Esophagus (tissue), 2 donors: ENCODE results near the gene MROH7. TPM values are rescaled to one million over a fixed set of nuclear protein-coding genes. Genes with fewer than 3 reads are reported as not detected.

Experiments used
- H3K27ac ChIP-seq, 2 donors: one replicate each; pipeline ENCODE4 v1.5.1; 2013; ENCODE audit warnings: low read depth in 2 of 2, mild to moderate bottlenecking in 2 of 2, inconsistent platforms in 1 of 2, low read length in 1 of 2, moderate library complexity in 1 of 2
- H3K27me3 ChIP-seq, 2 donors: one replicate each; pipeline ENCODE4 v1.6.1; 2013; ENCODE audit warnings: low read length in 2 of 2, control low read depth in 1 of 2, mild to moderate bottlenecking in 1 of 2; ENCODE audit not compliant: insufficient read depth in 2 of 2, control insufficient read depth in 1 of 2
- H3K36me3 ChIP-seq, 2 donors: one replicate each; pipeline ENCODE4 v1.6.1; 2013; ENCODE audit warnings: low read length in 1 of 2; ENCODE audit not compliant: control insufficient read depth in 2 of 2, insufficient read depth in 2 of 2
- H3K4me1 ChIP-seq, 2 donors: one replicate each; pipeline ENCODE4 v1.6.1; 2013; ENCODE audit warnings: low read length in 1 of 2; ENCODE audit not compliant: control insufficient read depth in 2 of 2, insufficient read depth in 2 of 2
- H3K4me3 ChIP-seq, 2 donors: one replicate each; pipeline ENCODE4 v1.5.1; 2013; ENCODE audit warnings: low read length in 2 of 2, mild to moderate bottlenecking in 2 of 2, low read depth in 1 of 2, moderate library complexity in 1 of 2
- H3K9me3 ChIP-seq, 2 donors: one replicate each; pipeline ENCODE4 v1.6.1; 2013; ENCODE audit warnings: mild to moderate bottlenecking in 2 of 2, low read depth in 1 of 2, low read length in 1 of 2, moderate library complexity in 1 of 2; ENCODE audit not compliant: control insufficient read depth in 2 of 2, insufficient read depth in 1 of 2
- WGBS, 2 donors: extraction: QIAGEN DNeasy Blood & Tissue Kit; methylation state at CpG; one replicate each; pipeline ENCODE4 v1.1.7; 2013; 5-methylcytosine and 5-hydroxymethylcytosine counted together
- polyA plus RNA-seq, 2 donors: library from polyadenylated mRNA; stranded (reverse); fragments of 200-250 nt; gene quantifications; one replicate each; pipeline ENCODE4 v1.2.3, GENCODE V29; 2013
- donor health status: healthy with polysubstance abuse.
- donor health status: Bipolar disorder and iron deficiency.

Gene MROH7
- polyA plus RNA-seq, 2 donors = 0.80 to 2.3 TPM

DNA sequence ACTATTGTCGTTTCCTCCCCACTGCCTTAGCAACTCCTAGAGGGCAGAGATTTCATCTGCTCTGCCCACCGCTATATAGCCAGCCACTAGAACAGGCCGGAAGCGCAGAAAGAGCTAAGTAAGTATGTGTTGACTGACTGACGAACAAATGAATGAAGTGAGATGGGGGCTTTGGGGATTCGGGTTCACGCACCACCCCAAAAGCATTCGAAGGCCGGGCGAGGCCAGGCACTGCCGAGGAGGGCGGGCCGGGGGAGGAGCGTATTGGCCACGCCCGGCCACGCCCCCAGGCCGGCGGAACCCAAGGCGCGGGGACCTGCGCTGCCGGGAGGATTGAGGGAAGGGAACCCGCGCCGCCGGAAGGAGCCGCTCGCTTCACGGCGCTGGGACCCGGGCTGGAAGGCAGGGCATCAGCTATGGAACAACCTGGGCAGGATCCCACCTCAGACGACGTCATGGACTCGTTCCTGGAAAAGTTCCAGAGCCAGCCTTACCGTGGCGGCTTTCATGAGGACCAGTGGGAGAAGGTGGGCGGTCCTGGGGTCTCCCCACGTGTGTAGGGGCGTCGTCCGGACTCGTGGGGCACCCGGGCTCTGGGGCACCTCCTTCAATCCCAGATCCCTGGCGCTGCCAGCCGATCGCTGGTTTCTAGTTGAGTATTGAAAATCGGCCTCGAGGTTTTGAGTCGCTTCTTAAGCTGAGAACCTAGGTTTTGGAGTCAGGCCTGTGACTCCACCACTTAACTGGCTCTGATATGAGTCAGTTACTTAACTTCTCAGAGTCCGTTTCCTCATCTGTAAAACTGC, 74.1 kb downstream of the MROH7 start, which contains the start of gene TTC4:
TSS of gene TTC4 (plus strand) at position 369 of the 806 bp plus-strand sequence. CDS start at position 417, 48 bp downstream.
- H3K27ac ChIP-seq = peak within 1 kb of the TSS; percentile 76 to 88
- H3K9me3 ChIP-seq = no peaks in the 10 kb centered on the region
- no peaks in the 10 kb centered on the region for H3K27me3 ChIP-seq
- peaks cover 0 to 4% of the 10 kb centered on the region in 2 donors for H3K4me1 ChIP-seq
- H3K4me3 ChIP-seq = peak within 1 kb of the TSS; percentile 82 to 86
- WGBS, 2 donors = 1% methylated on average over 51 of the region's 51 CpGs
- H3K36me3 ChIP-seq = peaks cover 0 to 3% of the 10 kb centered on the region in 2 donors

DNA sequence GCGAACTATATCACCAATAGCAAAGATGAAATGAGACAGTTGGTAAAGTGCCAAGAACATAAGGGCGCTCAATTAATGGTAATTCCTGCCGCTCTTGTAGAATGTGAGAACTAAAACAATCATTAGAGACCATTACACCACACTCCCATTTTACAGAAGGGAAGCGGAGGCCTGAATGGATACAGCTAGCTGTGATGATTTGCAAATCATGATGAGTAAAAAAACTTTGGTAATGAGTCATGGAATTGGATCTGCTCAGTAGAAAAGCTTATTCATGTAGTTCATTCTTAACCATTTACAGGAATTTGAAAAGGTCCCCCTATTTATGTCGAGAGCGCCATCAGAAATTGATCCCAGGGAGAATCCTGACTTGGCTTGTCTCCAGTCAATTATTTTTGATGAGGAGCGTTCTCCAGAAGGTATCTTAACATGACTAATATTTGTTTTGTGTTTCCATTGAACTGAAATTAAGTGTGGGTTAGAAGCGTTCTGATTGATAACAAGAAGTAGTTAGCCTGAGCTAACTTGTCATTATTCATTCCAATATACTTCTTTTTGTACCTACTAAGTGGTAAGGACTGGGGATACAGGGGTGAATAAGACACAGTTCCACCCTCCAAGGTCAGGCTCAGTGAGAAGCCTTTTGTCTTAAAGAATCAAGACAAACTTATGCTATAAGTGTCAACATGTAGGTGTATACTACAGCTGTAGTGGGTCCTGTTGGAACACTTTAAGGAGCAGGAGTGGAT, 74.9 kb downstream of the MROH7 start:
- peak overlapping the region; percentile 82 to 86 for H3K4me3 ChIP-seq
- peaks cover 0 to 4% of the 10 kb centered on the region in 2 donors for H3K4me1 ChIP-seq
- no peaks in the 10 kb centered on the region for H3K9me3 ChIP-seq
- no peaks in the 10 kb centered on the region for H3K27me3 ChIP-seq
- peaks cover 0 to 3% of the 10 kb centered on the region in 2 donors for H3K36me3 ChIP-seq
- H3K27ac ChIP-seq = peak overlapping the region in 1 of 2 donors; percentile 88
- WGBS, 2 donors = 26 to 27% methylated on average over 8 of the region's 8 CpGs

DNA sequence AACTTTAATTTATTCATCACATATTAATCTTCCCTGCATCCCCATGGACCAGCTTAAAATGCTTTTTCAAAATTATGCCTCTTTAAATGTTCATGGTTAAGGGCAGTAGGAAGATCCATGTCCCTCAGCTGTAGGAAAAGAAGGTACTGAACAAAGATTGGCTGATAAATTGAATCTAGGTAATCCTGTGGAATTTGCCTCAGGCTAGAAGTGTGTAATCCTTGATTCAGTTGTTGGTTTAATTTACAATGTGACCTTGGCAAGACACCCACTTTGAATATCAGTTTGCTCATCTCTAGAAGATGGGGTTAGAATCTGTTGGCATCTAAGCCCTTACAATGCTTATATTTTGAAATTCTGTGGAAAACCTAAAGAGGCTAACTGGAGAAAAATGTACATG, 80.1 kb downstream of the MROH7 start:
- H3K9me3 ChIP-seq = no peaks in the 10 kb centered on the region
- H3K4me1 ChIP-seq = no peaks in the 10 kb centered on the region
- no peak overlapping the region for H3K4me3 ChIP-seq
- no peaks in the 10 kb centered on the region for H3K27me3 ChIP-seq
- H3K27ac ChIP-seq = no peak overlapping the region
- H3K36me3 ChIP-seq = peaks cover 7 to 10% of the 10 kb centered on the region in 2 donors

DNA sequence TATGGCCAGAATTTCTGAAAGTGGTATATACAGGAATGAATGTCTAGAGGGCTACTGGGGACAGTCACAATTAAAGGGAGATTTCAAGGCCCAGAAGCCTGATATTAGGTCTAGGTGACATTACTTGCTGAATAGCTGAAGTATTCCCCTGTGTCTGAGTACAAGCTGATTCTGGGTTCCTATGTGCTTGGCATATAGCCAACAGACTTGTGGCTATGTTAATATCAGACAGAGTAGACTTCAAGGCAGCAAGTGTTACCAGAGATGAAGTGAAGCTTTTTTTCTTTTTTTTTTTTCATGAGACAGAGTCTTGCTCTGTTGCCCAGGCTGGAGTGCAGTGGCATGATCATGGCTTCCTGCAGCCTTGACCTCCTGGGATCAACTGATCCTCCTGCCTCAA, 82.4 kb downstream of the MROH7 start:
- H3K9me3 ChIP-seq = no peaks in the 10 kb centered on the region
- H3K4me1 ChIP-seq = no peaks in the 10 kb centered on the region
- H3K36me3 ChIP-seq = peaks cover 6 to 10% of the 10 kb centered on the region in 2 donors

DNA sequence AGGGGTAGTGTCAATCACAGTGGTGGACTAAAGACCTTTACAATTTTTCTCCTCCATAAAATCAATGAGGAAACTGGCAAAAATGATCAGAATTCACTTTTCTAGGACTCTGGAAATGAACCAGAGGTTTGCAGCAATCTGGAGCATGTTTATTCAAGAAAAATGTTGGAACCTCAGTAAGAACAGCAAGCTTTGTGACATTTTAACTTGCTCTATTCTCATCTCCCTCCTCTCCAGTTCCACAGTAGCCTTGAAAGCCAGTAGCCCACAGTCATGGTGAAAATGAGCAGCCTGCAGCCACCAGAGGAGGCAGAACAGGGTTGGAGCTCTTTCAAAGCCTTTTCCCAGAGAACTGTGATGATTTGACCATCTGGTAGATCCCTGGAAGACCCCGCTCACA, 83.2 kb downstream of the MROH7 start:
- no peak overlapping the region for H3K4me3 ChIP-seq
- no peaks in the 10 kb centered on the region for H3K9me3 ChIP-seq
- 92 to 98% methylated on average over 1 of the region's 1 CpG for WGBS, 2 donors
- no peak overlapping the region for H3K27ac ChIP-seq
- H3K27me3 ChIP-seq = no peaks in the 10 kb centered on the region
- no peaks in the 10 kb centered on the region for H3K4me1 ChIP-seq
- peaks cover 4 to 10% of the 10 kb centered on the region in 2 donors for H3K36me3 ChIP-seq

More for the DNA sequence above, 82.4 kb downstream of the MROH7 start:
- Histone ChIP-seq H3K27ac (no peak overlapping the region), H3K27me3 (no peaks in the 10 kb centered on the region), H3K4me3 (no peak overlapping the region)

DNA sequence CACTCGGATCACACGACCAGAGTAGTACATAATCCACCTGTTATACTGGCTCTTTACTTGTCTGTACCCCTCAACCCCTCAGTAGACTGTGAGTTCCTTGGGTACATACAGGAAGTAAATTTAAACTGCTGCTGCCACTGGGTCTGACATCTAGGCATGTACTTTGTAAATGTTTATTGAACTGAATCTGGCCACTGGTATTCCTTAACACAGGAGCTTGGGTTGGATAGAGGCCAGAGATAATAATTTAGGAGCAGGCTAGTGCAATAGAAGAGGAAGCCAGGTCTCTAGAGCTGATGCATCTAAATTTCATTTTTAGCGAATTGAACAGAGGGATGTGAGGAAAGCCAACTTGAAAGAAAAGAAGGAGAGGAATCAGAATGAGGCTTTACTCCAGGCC, 86.4 kb downstream of the MROH7 start:
- H3K27ac ChIP-seq = no peak overlapping the region
- 83 to 89% methylated on average over 3 of the region's 3 CpGs for WGBS, 2 donors
- H3K4me3 ChIP-seq = no peak overlapping the region
- H3K4me1 ChIP-seq = no peaks in the 10 kb centered on the region
- no peaks in the 10 kb centered on the region for H3K27me3 ChIP-seq
- no peaks in the 10 kb centered on the region for H3K9me3 ChIP-seq
- peaks cover 7 to 9% of the 10 kb centered on the region in 2 donors for H3K36me3 ChIP-seq

DNA sequence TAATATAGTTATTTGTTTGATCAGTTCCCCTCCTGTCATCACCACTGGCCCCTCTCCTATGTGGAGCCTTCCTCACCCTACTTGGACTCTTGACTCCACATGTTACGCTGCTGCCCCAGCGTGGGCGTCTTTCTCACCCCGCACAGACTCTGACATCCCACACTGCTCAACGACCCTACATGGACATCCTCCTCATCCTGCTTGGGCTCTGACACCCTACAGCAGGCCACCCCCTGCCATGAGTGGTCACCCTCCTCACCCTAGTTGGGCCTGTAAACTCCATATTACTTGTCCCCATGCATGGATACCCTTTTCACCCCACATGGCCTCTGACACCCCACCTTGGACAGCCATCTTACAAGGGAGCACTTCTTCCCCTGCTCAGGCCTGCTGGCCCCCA, 95.1 kb downstream of the MROH7 start:
- Histone ChIP-seq H3K9me3 (no peaks in the 10 kb centered on the region), H3K4me1 (no peaks in the 10 kb centered on the region), H3K27ac (no peak overlapping the region), H3K27me3 (no peaks in the 10 kb centered on the region), H3K4me3 (no peak overlapping the region), H3K36me3 (peaks cover 14 to 29% of the 10 kb centered on the region in 2 donors)
- 93 to 95% methylated on average over 5 of the region's 5 CpGs for WGBS, 2 donors

DNA sequence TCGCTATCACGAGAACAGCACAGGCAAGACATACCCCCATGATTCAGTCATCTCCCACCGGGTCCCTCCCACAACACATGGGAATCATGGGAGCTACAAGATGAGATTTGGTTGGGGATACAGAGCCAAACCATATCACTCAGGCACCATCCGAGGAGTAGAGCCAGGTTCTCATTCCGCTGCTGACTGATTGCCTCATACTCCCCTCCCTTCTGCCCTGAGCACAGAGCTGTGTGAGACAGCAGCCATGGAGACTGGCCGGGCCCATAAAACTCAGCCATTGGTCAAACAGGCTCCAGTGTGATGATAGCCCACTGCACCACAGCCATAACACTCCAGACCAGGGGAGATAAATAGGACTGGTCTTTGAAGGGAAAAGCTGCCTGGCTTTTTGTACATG, 96.7 kb downstream of the MROH7 start:
- no peak overlapping the region for H3K27ac ChIP-seq
- no peaks in the 10 kb centered on the region for H3K9me3 ChIP-seq
- 94% methylated on average over 6 of the region's 6 CpGs for WGBS, 2 donors
- H3K4me1 ChIP-seq = no peaks in the 10 kb centered on the region
- peaks cover 22 to 42% of the 10 kb centered on the region in 2 donors for H3K36me3 ChIP-seq
- H3K27me3 ChIP-seq = no peaks in the 10 kb centered on the region
- no peak overlapping the region for H3K4me3 ChIP-seq

DNA sequence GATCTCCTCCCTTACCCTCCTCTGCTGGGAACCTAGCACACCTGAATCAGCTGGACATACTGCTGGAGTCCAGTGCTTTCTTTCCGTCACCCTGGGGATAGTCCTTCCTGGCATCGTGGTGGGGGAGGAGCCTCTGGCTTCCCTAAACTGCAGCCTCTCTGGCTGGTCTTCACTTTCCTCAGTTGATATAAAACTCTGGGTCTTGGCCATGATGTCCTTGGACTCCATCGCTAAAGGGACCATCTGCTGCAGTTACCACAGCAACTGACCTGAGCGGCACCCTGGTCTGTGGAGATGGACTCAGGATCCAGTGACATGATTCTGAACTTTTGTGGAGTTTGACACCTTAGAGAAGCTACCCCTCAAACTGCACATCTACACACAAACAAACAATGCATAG, 99.9 kb downstream of the MROH7 start:
- Histone ChIP-seq H3K27me3 (no peaks in the 10 kb centered on the region), H3K27ac (no peak overlapping the region), H3K4me3 (no peak overlapping the region), H3K36me3 (peaks cover 22 to 47% of the 10 kb centered on the region in 2 donors), H3K4me1 (peaks cover 0 to 2% of the 10 kb centered on the region in 2 donors), H3K9me3 (no peaks in the 10 kb centered on the region)
- 84 to 90% methylated on average over 4 of the region's 4 CpGs for WGBS, 2 donors
